DOHH2 (cell line): ENCODE measurements around the gene LAMC1.

Experiments used
- CTCF ChIP-seq: fragments of 200-600 bp; sonication (generic); IDR thresholded peaks from one replicate; pipeline ENCODE4 v1.5.1; 2014; ENCODE audit warnings: antibody characterized with exemption, mild to moderate bottlenecking, low read depth, low read length; ENCODE audit not compliant: poor library complexity, severe bottlenecking
- EZH2phosphoT487 ChIP-seq: fragments of 200-600 bp; sonication (generic); IDR thresholded peaks from 2 replicates; pipeline ENCODE4 v1.6.1; 2017; ENCODE audit warnings: borderline replicate concordance, mild to moderate bottlenecking, antibody characterized with exemption, low read length, moderate library complexity, mixed read lengths

GRCh38 chr1:183027791-183028190 lies 4.6 kb downstream of the LAMC1 start:
- no peak for TF ChIP-seq CTCF
- no peak for TF ChIP-seq EZH2phosphoT487
